HepG2 (cell line): Measurements from ENCODE around the gene KREMEN1. TPM values are rescaled to one million over a fixed set of nuclear protein-coding genes. Genes with fewer than 3 reads are reported as not detected.

ENCODE experiments used
- ATAC-seq: fragments of 200-7000 bp; cut with Tn5 transposase; 3 replicates; pipeline ENCODE4 v1.9.1; 2020; ENCODE audit warnings: mild to moderate bottlenecking, moderate library complexity
- BruUV-seq: library from RNA; stranded (reverse); fragments of 400-500 nt; replicated peaks from 2 replicates; lab custom pipeline; 2021; lab: Mats Ljungman, UMichigan
- CTCF ChIA-PET: fragments of 300-600 bp; formaldehyde crosslinking; extraction: SDS; loops from one replicate; lab custom pipeline; 2021; ENCODE audit warnings: low total read pairs, inconsistent platforms, low intra/inter-chr PET ratio; lab: Yijun Ruan, JAX
- POLR2A ChIA-PET: fragments of 350-600 bp; sonication (Branson Sonifier 250); formaldehyde crosslinking; loops from one replicate; lab custom pipeline; 2020; ENCODE audit warnings: antibody characterized with exemption, inconsistent platforms; lab: Yijun Ruan, JAX
- DNase-seq: peaks from one replicate; pipeline ENCODE4 v3.0.0-alpha.2; 2015; ENCODE audit warnings: low spot score
- FAIRE-seq: peaks from 3 replicates; lab custom pipeline; 2011; peaks lifted over from hg19 to GRCh38; lab: Jason Lieb, UNC
- H2AFZ ChIP-seq: one replicate; pipeline ENCODE4 v1.6.1; 2011; ENCODE audit warnings: low read length, inconsistent platforms
- H3K27ac ChIP-seq: fragments of 300-600 bp; 3 replicates; pipeline ENCODE4 v1.8.0; 2011; ENCODE audit warnings: mixed run types, mild to moderate bottlenecking, mixed read lengths, low read length, inconsistent platforms; ENCODE audit not compliant: insufficient read depth; ENCODE audit errors: extremely low read length
- H3K27me3 ChIP-seq, 2 experiments: fragments of 200-600 bp in 1 of 2; 2 replicates in 1 of 2; 3 replicates in 1 of 2; pipeline versions ENCODE4 v1.6.0 to v1.8.0; 2011; ENCODE audit warnings: low read length in 2 of 2, mild to moderate bottlenecking in 2 of 2, moderate library complexity in 2 of 2, inconsistent platforms in 1 of 2; ENCODE audit not compliant: insufficient read depth in 2 of 2, control insufficient read depth in 1 of 2
- H3K36me3 ChIP-seq, 2 experiments: fragments of 200-600 bp in 1 of 2; replicated peaks in 1 of 2; 2 replicates in 1 of 2; 3 replicates in 1 of 2; pipeline versions ENCODE4 v1.5.1 to v1.8.0; 2011; ENCODE audit warnings: low read length in 2 of 2, inconsistent platforms in 1 of 2; ENCODE audit not compliant: insufficient read depth in 2 of 2, control insufficient read depth in 1 of 2
- H3K4me1 ChIP-seq: 2 replicates; pipeline ENCODE4 v1.5.1; 2012; ENCODE audit warnings: low read length, inconsistent platforms; ENCODE audit not compliant: insufficient read depth
- H3K4me2 ChIP-seq: 2 replicates; pipeline ENCODE4 v1.6.0; 2011; ENCODE audit warnings: low read depth, low read length, inconsistent platforms
- H3K4me3 ChIP-seq, 3 experiments: fragments of 200-600 bp in 1 of 3; sonication (generic), shearing (Covaris generic) in 1 of 3; replicated peaks in 1 of 3; 2 replicates each; pipeline ENCODE4 v1.5.1; 2011 to 2016; ENCODE audit warnings: low read length in 3 of 3, inconsistent platforms in 2 of 3, low read depth in 2 of 3, mild to moderate bottlenecking in 2 of 3, control low read depth in 1 of 3, mixed read lengths in 1 of 3; ENCODE audit not compliant: insufficient read depth in 1 of 3
- H3K79me2 ChIP-seq: one replicate; pipeline ENCODE4 v1.6.1; 2011; ENCODE audit warnings: low read length, inconsistent platforms; ENCODE audit not compliant: insufficient read depth
- H3K9ac ChIP-seq: 2 replicates; pipeline ENCODE4 v1.6.0; 2011; ENCODE audit warnings: mild to moderate bottlenecking, low read depth, low read length, inconsistent platforms; ENCODE audit not compliant: insufficient read depth
- H3K9me3 ChIP-seq: 2 replicates; pipeline ENCODE4 v1.5.1; 2012; ENCODE audit warnings: mild to moderate bottlenecking, low read length
- H4K20me1 ChIP-seq: 2 replicates; pipeline ENCODE4 v1.6.0; 2011; ENCODE audit warnings: inconsistent platforms, mild to moderate bottlenecking, low read length, moderate library complexity; ENCODE audit not compliant: insufficient read depth
- CHD4 ChIP-seq: fragments of 200-600 bp; sonication (generic); IDR thresholded peaks from 2 replicates; pipeline ENCODE4 v1.7.0; 2017; ENCODE audit warnings: mild to moderate bottlenecking, low read length, borderline replicate concordance
- ESRRA ChIP-seq: sonication (generic); formaldehyde crosslinking; IDR thresholded peaks from 2 replicates; pipeline ENCODE4 v1.5.1; 2020; ENCODE audit warnings: mild to moderate bottlenecking, low read depth, missing genetic modification reagents
- GATAD2A ChIP-seq: IDR thresholded peaks from 2 replicates; pipeline ENCODE4 v1.6.1; 2016
- HNF4A ChIP-seq: sonication (generic); formaldehyde crosslinking; IDR thresholded peaks from 2 replicates; pipeline ENCODE4 v1.4.0; 2020; ENCODE audit warnings: missing genetic modification reagents
- HOXA3 ChIP-seq: sonication (generic); formaldehyde crosslinking; IDR thresholded peaks from 2 replicates; pipeline ENCODE4 v1.5.0; 2020; ENCODE audit warnings: missing genetic modification reagents
- NR2F6 ChIP-seq, 2 experiments: IDR thresholded peaks; 2 replicates each; pipeline ENCODE4 v1.6.1; 2016; ENCODE audit warnings: antibody characterized with exemption in 1 of 2, mild to moderate bottlenecking in 1 of 2
- RCOR2 ChIP-seq: IDR thresholded peaks from 2 replicates; pipeline ENCODE4 v1.6.1; 2016; ENCODE audit warnings: missing biosample characterization, missing genetic modification reagents
- UBTF ChIP-seq: sonication (generic); formaldehyde crosslinking; IDR thresholded peaks from 2 replicates; pipeline ENCODE4 v1.4.0; 2020; ENCODE audit warnings: mild to moderate bottlenecking, missing genetic modification reagents
- ZBTB4 ChIP-seq: sonication (generic); formaldehyde crosslinking; IDR thresholded peaks from 2 replicates; pipeline ENCODE4 v1.4.0; 2020; ENCODE audit warnings: missing genetic modification reagents, mild to moderate bottlenecking, borderline replicate concordance
- ZMYM2 ChIP-seq: sonication (generic); formaldehyde crosslinking; IDR thresholded peaks from 2 replicates; pipeline ENCODE4 v1.8.0; 2022; ENCODE audit warnings: mild to moderate bottlenecking, missing genetic modification reagents
- WGBS: methylation state at CpG from one replicate; pipeline ENCODE4 v1.1.6; 2017; ENCODE audit warnings: low lambda C conversion rate; 5-methylcytosine and 5-hydroxymethylcytosine counted together
- in situ Hi-C: cut with HindIII; loops from 2 replicates; pipeline ENCODE4 v1.10.0; 2017; ENCODE audit warnings: low pct_unique_long_range_greater_than_20kb; ENCODE audit not compliant: extremely low pct_ligation_motif_present
- intact Hi-C: fragments of 100-400 bp; cut with micrococcal nuclease; formaldehyde crosslinking; loops from one replicate; pipeline ENCODE4 v1.10.0; 2022; ENCODE audit not compliant: unreplicated experiment
- polyA plus RNA-seq, 8 experiments: library from polyadenylated mRNA; depleted of rRNA in 3 of 8; stranded (reverse) in 7 of 8; unstranded in 1 of 8; fragments of >200 nt; fragmentation: Illumina TruSeq in 4 of 8; extraction: Trizol in 4 of 8; gene quantifications; 2 replicates each; pipeline versions ENCODE4 v1.2.1 to v1.2.3, GENCODE V29; 2011 to 2016; ENCODE audit warnings: low read depth in 4 of 8, missing spikeins in 1 of 8, mixed read lengths in 1 of 8; ENCODE audit not compliant: insufficient read depth in 1 of 8
- total RNA-seq, 5 experiments: library from RNA; depleted of rRNA; stranded (reverse); fragments of >200 nt; fragmentation: Illumina TruSeq; extraction: Trizol; gene quantifications; 2 replicates each; pipeline ENCODE4 v1.2.3, GENCODE V29; 2016; ENCODE audit warnings: low read depth in 1 of 5

Gene KREMEN1
- total and polyA plus RNA-seq, 2 of the 13 experiments (the other 11 are each of a cell fraction or from before 2014, with no cell fraction given), result 9.8 to 13.8 TPM

- DNase-seq (peak; percentile 60), ATAC-seq (peak; percentile 79), FAIRE-seq (peak; percentile 34)
- H3K9ac ChIP-seq, result no peak overlapping the region
- no peak overlapping the region for H2AFZ ChIP-seq
- BruUV-seq, result no TSS peak
- POLR2A ChIA-PET, result interaction anchor here (1.4 kb wide), 1 partner anchor 19 kb away, joined by 4 read pairs; no protein-coding TSS in a partner anchor
- no peaks in the 10 kb centered on the region for H3K9me3 ChIP-seq
- H3K4me1 ChIP-seq, result peaks cover 50% of the 10 kb centered on the region
- 40% methylated on average over 2 of the region's 2 CpGs for WGBS
- intact Hi-C loops, result no loop called here
- H3K36me3 ChIP-seq, result no peaks in the 10 kb centered on the region
- no peaks in the 10 kb centered on the region for H3K79me2 ChIP-seq
- CTCF ChIA-PET, result no interaction called here
- H3K27ac ChIP-seq, result peak overlapping the region; percentile 12
- in situ Hi-C loops, result no loop called here
- no peaks in the 10 kb centered on the region for H4K20me1 ChIP-seq
- H3K27me3 ChIP-seq, result no peaks in the 10 kb centered on the region
- no peak overlapping the region for H3K4me3 ChIP-seq
- H3K4me2 ChIP-seq, result 0 out of 2 replicates have a peak overlapping the region, but pooled peaks have one; percentile 9
- TF ChIP-seq CHD4, result no peak
- no peak for TF ChIP-seq UBTF (CRISPR knock-in tag)
- 0 out of 2 replicates have a peak, but pooled peaks have one; percentile 28 for TF ChIP-seq ZMYM2 (CRISPR knock-in tag)
- no peak for TF ChIP-seq ZBTB4 (CRISPR knock-in tag)
- TF ChIP-seq NR2F6 (IDR thresholded peaks at IDR 0.05), result no peak
- peak; percentile 44; the same call in 1 of the 2 replicates for TF ChIP-seq NR2F6 (CRISPR knock-in tag; IDR thresholded peaks at IDR 0.05)
- TF ChIP-seq HOXA3 (CRISPR knock-in tag), result 0 out of 2 replicates have a peak, but pooled peaks have one; percentile 14
- TF ChIP-seq RCOR2, result 0 out of 2 replicates have a peak, but pooled peaks have one; percentile 54
- TF ChIP-seq ESRRA (CRISPR knock-in tag), result 0 out of 2 replicates have a peak, but pooled peaks have one; percentile 44
- TF ChIP-seq GATAD2A (CRISPR knock-in tag), result 0 out of 2 replicates have a peak, but pooled peaks have one; percentile 36
- TF ChIP-seq HNF4A, result peak; percentile 83
Observed at GRCh38 chr22:29115682-29116288, 43.0 kb downstream of the KREMEN1 start.
